Coronary artery (tissue), 2 donors: ENCODE results near the gene ZNF324B.

Experiments
- DNase-seq: peaks from one replicate; pipeline ENCODE4 v3.0.0-alpha.2; 2017; ENCODE audit warnings: low spot score
- H3K27ac ChIP-seq, 2 donors: fragments of 200-600 bp; sonication (generic); one replicate each; pipeline ENCODE4 v1.5.1; 2016 to 2019
- H3K4me3 ChIP-seq: fragments of 200-600 bp; sonication (generic); 2 replicates; pipeline ENCODE4 v1.5.1; 2016; ENCODE audit warnings: mild to moderate bottlenecking, moderate library complexity
- TF ChIP-seq, protein P1 (sequence below): fragments of 200-600 bp; sonication (generic); IDR thresholded peaks from one replicate; pipeline ENCODE4 v1.5.1; 2019; ENCODE audit warnings: antibody characterized with exemption

ZNF324B gene

GRCh38 chr19:58409010-58409790, 42.2 kb upstream of the ZNF324B start:
- DNase-seq, result no peak
- Histone ChIP-seq H3K27ac (peak overlapping the region; percentile 73 to 90), H3K4me3 (peak overlapping the region; percentile 90)
- TF ChIP-seq, protein P1, sequence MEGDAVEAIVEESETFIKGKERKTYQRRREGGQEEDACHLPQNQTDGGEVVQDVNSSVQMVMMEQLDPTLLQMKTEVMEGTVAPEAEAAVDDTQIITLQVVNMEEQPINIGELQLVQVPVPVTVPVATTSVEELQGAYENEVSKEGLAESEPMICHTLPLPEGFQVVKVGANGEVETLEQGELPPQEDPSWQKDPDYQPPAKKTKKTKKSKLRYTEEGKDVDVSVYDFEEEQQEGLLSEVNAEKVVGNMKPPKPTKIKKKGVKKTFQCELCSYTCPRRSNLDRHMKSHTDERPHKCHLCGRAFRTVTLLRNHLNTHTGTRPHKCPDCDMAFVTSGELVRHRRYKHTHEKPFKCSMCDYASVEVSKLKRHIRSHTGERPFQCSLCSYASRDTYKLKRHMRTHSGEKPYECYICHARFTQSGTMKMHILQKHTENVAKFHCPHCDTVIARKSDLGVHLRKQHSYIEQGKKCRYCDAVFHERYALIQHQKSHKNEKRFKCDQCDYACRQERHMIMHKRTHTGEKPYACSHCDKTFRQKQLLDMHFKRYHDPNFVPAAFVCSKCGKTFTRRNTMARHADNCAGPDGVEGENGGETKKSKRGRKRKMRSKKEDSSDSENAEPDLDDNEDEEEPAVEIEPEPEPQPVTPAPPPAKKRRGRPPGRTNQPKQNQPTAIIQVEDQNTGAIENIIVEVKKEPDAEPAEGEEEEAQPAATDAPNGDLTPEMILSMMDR, result no peak

DNA sequence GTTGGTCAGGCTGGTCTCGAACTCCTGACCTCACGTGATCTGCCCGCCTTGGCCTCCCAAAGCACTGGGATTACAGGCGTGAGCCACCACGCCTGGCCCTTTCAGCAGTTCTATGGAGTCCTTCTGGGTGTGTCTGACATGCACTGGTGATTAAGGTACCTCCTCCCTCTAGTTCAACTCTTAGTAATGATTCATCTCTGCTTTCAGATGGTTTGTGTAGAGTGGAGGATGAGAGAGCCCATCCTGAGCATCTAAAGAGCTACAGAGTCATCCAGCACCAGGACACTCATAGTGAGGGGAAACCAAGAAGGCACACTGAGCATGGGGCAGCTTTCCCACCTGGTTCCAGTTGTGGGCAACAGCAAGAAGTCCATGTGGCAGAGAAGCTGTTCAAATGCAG, 34.8 kb upstream of the ZNF324B start:
- H3K4me3 ChIP-seq, result no peak overlapping the region
- H3K27ac ChIP-seq, result no peak overlapping the region
- TF ChIP-seq, protein P1, result no peak
- no peak for DNase-seq

GRCh38 chr19:58417071-58417470, 34.4 kb upstream of the ZNF324B start:
- DNase-seq, result no peak
- H3K4me3 ChIP-seq, result no peak overlapping the region
- TF ChIP-seq, protein P1, result no peak
- H3K27ac ChIP-seq, result no peak overlapping the region

- TF ChIP-seq, protein P1, result no peak
- Histone ChIP-seq H3K27ac (no peak overlapping the region), H3K4me3 (no peak overlapping the region)
- DNase-seq, result no peak
Measured at GRCh38 chr19:58428617-58429016, 22.8 kb upstream of the ZNF324B start.

DNA sequence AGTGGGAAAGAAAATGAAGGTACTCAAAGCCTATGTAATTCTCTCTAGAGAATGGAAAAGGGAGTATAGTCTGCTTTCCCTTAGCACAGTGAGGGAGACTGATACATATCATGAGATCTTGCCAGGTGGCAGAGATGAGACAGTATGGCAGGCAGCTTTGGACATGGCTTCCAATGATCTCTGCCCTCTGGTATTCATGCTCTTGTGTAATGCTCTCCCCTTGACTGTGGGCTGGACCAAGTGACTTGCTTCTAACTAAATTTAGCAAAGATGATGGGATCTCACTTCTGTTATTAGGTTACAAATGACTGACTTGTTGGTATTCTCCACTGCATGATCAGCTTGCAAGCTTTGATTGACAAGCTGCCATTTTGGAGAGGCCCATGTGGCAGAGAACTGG, 21.7 kb upstream of the ZNF324B start:
- Histone ChIP-seq H3K4me3 (peak overlapping the region; percentile 25), H3K27ac (no peak overlapping the region)
- no peak for DNase-seq
- TF ChIP-seq, protein P1, result no peak

- no peak overlapping the region for H3K27ac ChIP-seq
- TF ChIP-seq, protein P1, result no peak
- no peak for DNase-seq
- peak overlapping the region; percentile 44 for H3K4me3 ChIP-seq
Measured at GRCh38 chr19:58434217-58434616, 17.2 kb upstream of the ZNF324B start.
